Activated CD4-positive, alpha-beta T cell treated with anti-CD3 and anti-CD28 coated beads, Interleukin-2, amount 50 U/mL, for 16 hours (primary cell): ENCODE results near the gene PDLIM7.

Source experiments
- DNase-seq: peaks from one replicate; pipeline ENCODE4 v3.0.0-alpha.2; 2020

Gene PDLIM7

GRCh38 chr5:177455036-177455660 is 42.3 kb downstream of the PDLIM7 start:
- peak; percentile 92 for DNase-seq

DNA sequence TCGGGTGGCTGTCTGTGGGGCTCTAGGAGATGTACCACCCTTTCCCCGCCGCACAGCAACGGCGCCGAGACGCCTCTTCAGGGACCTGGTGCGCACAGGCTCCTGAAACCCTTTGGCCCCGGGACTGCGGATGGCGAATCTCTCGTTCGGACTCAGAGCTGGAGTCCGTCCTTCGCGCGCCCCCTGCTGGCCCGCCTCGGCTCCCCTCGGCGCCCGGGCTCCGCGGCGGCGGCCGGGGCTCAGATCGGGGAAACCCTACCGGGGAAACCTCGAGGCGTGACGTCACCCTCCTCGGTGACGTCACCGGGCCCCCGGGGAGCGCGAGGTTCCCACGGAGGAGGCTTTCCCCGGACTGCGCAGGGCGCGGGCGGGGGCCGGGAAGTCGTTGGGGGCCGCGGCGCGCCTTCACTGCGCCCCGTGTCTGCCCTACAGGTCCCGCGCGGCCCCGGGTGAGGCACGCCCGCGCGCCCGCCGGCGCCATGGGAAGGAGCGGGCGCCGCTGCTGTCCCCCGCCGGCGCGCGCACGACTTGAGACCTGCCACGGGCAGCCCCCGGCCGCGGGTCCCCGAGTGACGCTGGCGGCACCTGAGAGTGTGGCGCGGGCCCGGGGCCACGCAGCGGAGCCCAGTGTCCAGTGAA is 42.9 kb downstream of the PDLIM7 start:
- peak; percentile 94 for DNase-seq

- no peak for DNase-seq
Observed at GRCh38 chr5:177453852-177454396, 43.5 kb downstream of the PDLIM7 start.

DNA sequence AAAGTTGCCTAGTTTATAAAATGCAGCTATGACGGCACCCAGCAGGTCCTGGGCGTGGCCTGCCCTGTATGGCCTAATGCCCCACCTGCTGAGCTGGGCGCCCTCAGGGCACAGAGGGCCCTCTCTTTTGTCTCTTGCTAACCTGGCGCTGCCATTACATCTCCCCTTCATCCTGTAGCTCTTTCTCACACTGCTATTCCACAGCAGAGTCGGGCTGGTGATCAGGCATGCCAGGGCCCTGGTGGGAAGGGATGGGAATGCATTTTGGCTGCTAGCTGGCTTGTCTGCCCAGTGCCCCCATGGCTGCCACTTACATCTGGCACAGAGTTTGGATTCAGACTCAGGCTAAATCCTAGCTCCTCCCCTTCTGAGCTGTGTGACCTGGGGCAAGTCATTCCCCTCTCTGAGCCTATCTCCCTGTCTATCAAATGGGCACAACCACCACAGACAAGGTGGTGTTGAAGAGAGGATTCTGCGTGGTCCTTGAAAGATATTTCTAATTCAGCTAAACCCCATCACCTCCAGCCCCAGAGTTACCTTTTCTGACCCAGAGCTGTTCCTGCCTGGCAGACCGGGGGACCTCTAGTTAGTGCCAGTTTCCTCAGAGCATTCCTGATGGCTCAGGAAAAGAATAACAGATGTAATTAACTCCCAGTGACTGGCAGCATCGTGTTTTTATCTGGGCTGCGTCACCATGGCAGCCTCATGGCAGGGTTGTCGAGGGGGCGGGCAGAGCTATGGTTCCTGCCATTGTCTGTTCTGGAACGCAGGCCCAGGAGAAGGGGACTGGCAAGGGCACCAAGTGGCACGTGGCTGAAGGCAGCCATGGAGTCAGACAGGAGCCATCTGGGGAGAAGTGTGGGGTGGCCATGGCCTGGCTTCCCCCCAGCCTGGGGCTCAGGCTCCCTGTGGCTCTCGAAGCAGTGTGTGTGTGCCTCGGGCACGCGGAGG is 44.4 kb downstream of the PDLIM7 start:
- no peak for DNase-seq

GRCh38 chr5:177450667-177451424 is 46.6 kb downstream of the PDLIM7 start:
- DNase-seq = no peak

DNA sequence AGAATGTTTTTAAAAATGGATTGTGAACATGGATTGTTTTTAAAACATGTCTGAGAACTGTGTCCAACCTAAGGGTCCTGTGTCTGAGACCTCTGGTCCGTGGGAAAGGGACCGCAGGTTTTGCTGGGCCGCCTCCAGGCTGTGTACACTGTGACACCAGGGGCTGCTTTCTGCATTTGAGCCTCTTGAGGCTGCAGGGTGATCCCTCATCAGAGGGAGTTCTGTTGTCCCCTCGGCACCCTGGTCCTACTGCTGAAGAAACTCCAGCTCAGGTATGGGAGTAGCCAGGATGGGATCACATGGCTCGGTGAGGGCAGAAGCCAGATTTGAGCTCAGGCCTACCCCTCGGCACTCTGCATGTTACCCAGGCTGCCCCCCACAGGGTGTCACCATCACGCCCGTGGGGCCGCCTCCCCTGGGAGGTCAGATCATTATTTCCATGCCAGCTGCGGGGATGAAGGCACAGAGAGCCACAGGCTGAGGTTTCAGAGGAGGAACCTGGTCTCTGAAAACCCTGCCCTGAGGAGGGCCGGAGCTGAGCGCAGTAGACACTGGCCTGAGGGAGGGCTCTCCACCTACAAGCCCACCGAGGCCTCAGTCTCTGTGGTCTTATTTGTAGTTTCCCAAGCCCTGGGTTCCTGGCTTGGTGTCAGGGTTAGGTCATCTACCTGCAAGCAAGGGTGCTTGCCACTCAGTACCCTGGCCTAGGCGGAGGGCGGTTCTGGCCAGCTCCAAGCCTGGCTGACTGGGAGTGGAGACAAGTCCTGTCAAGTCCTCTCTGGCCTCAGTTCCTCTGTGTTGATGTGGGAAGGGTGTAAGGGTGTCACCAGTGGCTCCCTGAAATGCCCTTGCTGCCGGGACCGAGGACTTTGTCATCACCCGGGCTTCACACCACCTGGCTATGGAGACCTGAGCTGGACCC is 48.0 kb downstream of the PDLIM7 start:
- DNase-seq = no peak

- no peak for DNase-seq
Observed at GRCh38 chr5:177448244-177448950, 49.0 kb downstream of the PDLIM7 start.

- DNase-seq = no peak
Observed at GRCh38 chr5:177447611-177448243, 49.7 kb downstream of the PDLIM7 start.

DNA sequence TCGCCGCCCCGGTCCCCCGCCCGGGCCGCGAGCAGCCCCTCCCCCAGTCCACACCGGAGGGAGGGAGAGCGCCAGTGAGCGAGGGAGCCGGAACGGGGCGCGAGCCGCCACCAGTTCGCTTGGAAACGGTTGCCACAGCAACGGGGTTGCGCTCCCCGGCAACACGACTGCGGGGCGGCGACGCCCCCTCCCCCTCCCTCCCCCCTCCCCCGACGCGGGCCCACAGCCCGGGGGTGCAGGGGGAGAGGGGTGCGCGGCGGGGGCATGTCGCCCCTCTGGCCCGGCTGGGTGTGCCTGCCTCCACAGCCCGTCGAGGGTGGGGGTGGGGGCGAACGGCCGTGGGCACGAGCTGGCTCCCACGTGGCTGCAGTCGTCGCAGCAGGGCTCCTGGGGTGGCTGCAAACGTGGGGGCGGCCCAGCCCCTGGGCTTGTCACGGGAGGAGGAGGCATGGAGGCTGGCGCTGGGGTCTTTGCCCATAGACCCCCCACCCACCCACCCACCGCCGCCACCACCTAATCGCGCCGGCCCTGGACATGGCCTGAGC is 50.3 kb downstream of the PDLIM7 start:
- DNase-seq = peak; percentile 76

GRCh38 chr5:177446200-177447065 is 51.0 kb downstream of the PDLIM7 start, which contains the start of gene PRR7:
PRR7 (plus strand) TSS chr5:177446814; CDS start chr5:177455068, 8,254 bp downstream.
- peak; percentile 72 for DNase-seq

DNA sequence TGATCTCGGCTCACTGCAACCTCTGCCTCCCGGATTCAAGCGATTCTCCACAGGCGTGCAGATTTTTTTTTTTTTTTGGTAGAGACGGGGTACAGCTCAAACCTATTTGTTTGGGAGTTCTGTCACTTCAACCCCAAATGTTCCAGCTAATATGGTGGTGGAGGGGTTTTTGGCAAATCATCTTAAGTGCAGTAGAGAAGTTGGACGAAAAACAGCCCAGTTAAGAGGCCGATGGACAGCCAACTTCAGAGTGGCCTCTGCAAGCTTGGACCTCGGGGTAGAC is 51.5 kb downstream of the PDLIM7 start:
- no peak for DNase-seq

- peak; percentile 42 for DNase-seq
Observed at GRCh38 chr5:177445052-177445916, 52.1 kb downstream of the PDLIM7 start.

DNA sequence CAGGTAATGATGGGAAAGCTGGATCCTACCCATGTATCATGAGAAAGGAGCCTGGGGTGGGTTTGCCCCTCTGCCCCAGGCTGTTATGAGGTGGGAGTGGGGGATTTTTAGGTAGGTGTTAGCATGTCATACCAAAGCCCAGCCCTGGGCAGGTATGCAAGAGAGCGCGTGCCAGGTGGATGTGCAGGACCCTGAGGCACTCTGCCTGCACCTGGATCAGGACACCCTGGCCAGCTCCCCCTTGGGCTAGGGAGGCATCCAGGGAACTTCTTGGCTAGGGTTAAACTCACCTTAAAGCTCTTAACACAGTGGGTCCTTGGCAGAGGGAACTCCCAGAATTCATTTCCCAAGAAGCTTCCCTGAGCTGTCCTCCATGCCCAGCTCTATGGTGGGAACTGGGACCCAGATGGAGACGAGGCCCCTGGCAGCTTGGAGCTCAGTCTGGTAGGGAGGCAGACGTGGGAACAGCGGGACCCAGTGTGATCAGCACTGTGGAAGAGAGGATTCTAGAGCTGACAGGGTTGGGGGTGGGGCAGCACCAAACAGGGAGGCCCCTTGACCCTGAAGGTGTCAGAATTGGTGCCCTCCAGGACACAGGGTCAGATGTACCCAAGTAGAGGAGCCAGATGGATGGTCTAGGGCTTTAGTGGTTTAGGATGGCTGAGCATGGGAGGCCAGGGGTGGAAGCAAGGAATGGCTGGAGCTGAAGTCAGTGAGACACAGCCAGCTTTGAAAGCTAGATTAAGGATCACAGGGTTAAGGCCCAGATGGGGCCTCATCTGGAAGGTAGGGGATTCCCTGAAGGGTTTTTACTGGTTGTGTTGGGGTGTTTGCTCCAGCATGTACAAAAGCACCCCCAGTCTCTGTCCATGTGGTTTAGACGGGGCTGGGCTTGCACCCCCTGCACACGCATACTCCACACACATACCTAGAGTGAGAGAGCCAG is 53.0 kb downstream of the PDLIM7 start:
- no peak for DNase-seq

DNA sequence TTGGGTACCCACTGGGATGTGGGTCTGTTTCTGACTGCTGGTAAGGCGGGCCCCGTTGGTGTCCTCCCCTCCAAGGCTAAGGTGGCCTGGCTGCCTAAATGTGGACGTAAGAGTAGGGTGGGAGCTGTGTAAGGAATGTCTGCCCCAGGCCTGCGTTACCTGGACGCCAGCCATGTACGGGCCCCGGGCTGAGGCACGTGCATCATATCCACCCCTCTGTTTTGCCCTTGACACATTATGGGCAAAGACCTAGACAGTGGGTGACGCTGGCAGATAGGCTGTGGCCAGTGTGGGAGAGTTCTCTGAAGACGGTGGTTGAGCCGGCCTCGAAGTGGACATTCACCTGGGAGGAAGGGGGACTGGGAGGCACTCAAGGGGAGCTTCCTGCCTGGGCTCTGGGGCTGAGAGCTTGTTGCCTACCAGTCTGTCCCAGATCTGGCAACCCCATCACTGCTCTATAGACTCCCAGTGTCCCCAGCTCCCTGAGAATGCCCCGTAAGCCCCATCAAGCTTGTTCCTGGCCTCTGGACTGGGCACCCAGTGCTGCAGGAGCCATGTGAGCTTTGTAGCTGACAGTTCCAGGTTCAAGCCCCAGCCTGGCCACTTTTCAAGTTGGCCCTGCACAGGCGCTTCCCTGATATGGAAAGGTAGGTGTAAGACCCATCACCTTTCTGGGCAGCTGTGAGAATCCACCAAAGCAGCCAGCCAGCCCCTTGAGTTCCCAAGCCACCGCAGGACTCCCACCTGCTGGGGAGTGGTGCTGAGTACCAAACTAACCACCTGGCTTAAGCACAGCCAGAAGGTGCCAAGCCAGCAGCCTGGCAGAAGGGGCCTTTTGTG is 54.0 kb downstream of the PDLIM7 start:
- no peak for DNase-seq

DNA sequence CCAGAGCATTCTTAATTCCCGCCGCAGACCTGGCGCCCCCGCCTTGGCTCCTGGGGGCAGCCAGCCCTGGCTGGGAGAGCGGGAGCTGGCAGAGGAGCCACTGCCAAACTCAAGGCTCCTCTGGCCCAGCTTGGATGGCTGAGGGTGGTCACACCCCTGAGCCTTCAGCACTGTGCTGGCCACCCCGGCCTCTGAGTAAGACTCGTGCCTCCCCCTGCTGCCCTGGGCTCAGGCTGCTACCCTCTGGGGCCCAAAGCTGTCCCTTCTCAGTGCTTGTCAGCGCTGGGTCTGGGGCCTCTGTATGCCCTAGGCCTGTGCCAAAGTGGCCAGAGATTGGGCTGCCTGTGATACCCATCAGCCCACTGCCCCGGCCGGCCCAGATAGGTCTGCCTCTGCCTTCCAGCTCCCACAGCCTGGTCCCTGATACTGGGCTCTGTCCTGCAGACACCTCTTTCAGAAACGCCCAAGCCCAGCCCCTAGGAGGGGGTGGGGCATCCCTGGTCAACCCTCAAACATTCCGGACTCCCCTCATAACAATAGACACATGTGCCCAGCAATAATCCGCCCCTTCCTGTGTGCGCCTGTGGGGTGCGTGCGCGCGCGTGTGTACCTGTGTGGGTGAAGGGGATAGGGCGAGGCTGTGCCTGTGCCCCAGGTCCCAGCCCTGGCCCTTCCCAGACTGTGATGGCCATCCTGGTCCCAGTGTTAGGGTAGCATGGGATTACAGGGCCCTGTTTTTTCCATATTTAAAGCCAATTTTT is 55.2 kb downstream of the PDLIM7 start:
- no peak for DNase-seq
